ENCODE data around the gene KRTAP10-4. TPM values are rescaled to one million over a fixed set of nuclear protein-coding genes. Genes with fewer than 3 reads are reported as not detected.

The KRTAP10-4 gene
- polyA plus RNA-seq, 2 of the 4 experiments (the other 2 are of a cell fraction) = not detected

- no peak for DNase-seq (ENCODE audit: low read depth in 1 of 2, low spot score in 1 of 2)
- FAIRE-seq = no peak
- POLR2A ChIA-PET = no interaction called here
These were observed 12.4 kb downstream of the KRTAP10-4 start for GRCh38 chr21:44585892-44586291.

DNA sequence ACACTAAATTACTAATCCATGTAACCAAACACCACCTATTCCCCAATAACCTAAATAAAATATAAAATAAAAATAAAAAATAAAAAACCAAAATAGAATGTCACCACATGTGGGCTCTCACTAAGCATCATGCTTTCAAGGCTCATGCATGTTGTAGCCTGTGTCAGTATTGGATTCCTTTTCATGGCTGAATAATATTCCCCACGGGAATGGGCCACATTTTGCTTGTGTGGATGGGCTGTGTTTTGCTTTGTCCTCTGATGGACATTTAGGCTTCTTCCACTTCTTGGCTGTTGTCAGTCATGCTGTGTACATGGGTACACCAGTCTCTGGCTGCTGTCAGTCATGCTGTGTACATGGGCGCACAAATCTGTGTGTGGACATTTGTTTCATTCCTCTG lies 15.6 kb downstream of the KRTAP10-4 start:
- FAIRE-seq (no peak), DNase-seq (ENCODE audit: low read depth in 1 of 2, low spot score in 1 of 2) (no peak), ATAC-seq (no peak)
- Histone ChIP-seq H3K9me3 (no peaks in the 10 kb centered on the region), H3K4me1 (no peaks in the 10 kb centered on the region), H3K27ac (no peak overlapping the region), H3K4me2 (no peak overlapping the region), H3K4me3 (no peak overlapping the region)
- no peak for TF ChIP-seq POLR2AphosphoS2 (conservative IDR thresholded peaks at IDR 0.05; ENCODE audit: low read length)
- TF ChIP-seq, protein P1, sequence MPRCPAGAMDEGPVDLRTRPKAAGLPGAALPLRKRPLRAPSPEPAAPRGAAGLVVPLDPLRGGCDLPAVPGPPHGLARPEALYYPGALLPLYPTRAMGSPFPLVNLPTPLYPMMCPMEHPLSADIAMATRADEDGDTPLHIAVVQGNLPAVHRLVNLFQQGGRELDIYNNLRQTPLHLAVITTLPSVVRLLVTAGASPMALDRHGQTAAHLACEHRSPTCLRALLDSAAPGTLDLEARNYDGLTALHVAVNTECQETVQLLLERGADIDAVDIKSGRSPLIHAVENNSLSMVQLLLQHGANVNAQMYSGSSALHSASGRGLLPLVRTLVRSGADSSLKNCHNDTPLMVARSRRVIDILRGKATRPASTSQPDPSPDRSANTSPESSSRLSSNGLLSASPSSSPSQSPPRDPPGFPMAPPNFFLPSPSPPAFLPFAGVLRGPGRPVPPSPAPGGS (IDR thresholded peaks at IDR 0.05) = no peak
- no peak for TF ChIP-seq E2F6 (IDR thresholded peaks at IDR 0.05; ENCODE audit: borderline replicate concordance, low read depth)
- TF ChIP-seq, protein P2, sequence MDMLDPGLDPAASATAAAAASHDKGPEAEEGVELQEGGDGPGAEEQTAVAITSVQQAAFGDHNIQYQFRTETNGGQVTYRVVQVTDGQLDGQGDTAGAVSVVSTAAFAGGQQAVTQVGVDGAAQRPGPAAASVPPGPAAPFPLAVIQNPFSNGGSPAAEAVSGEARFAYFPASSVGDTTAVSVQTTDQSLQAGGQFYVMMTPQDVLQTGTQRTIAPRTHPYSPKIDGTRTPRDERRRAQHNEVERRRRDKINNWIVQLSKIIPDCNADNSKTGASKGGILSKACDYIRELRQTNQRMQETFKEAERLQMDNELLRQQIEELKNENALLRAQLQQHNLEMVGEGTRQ (IDR thresholded peaks at IDR 0.05) = no peak
- no peak for TF ChIP-seq NR3C1 (IDR thresholded peaks at IDR 0.05)
- TF ChIP-seq RNF2 (IDR thresholded peaks at IDR 0.05; ENCODE audit: borderline replicate concordance, low read depth) = no peak
- TF ChIP-seq POLR2A (IDR thresholded peaks at IDR 0.05; ENCODE audit: low read length) = no peak
- no peak for TF ChIP-seq HOXB5 (CRISPR knock-in tag; IDR thresholded peaks at IDR 0.05)
- TF ChIP-seq ZC3H11A (IDR thresholded peaks at IDR 0.05) = no peak
- 50% methylated on average over 2 of the region's 2 CpGs for WGBS (ENCODE audit: missing lambda C conversion rate)
- ChIA-PET POLR2A (no interaction called here), CTCF (no interaction called here)

More at GRCh38 chr21:44585892-44586291, 12.4 kb downstream of the KRTAP10-4 start:
- Histone ChIP-seq H3K4me2 (no peak overlapping the region), H3K4me3 (no peak overlapping the region), H3K27ac (no peak overlapping the region), H3K4me1 (no peaks in the 10 kb centered on the region), H3K9me3 (peaks cover 10% of the 10 kb centered on the region; the same call in 2 of the 3 replicates)
- WGBS (ENCODE audit: missing lambda C conversion rate) = 33% methylated on average over 3 of the region's 3 CpGs
- CTCF ChIA-PET = no interaction called here
- ATAC-seq = no peak
- TF ChIP-seq TFCP2L1 (CRISPR knock-in tag; IDR thresholded peaks at IDR 0.05) = no peak
- no peak for TF ChIP-seq ESRRA (IDR thresholded peaks at IDR 0.05; ENCODE audit: borderline replicate concordance, low read length)
- TF ChIP-seq SMC3 (IDR thresholded peaks at IDR 0.05) = no peak
- TF ChIP-seq NFE2L2 (conservative IDR thresholded peaks at IDR 0.05; ENCODE audit: low read length) = no peak
- TF ChIP-seq CTCF (IDR thresholded peaks at IDR 0.05) = no peak
- TF ChIP-seq, protein P2 (IDR thresholded peaks at IDR 0.05) = no peak
- no peak for TF ChIP-seq HEYL (CRISPR knock-in tag; IDR thresholded peaks at IDR 0.05)
- no peak for TF ChIP-seq MAZ (IDR thresholded peaks at IDR 0.05; ENCODE audit: borderline replicate concordance, low read depth, low read length)
- TF ChIP-seq FOSL2 (IDR thresholded peaks at IDR 0.05) = no peak
- no peak for TF ChIP-seq FOSL2 (CRISPR knock-in tag; IDR thresholded peaks at IDR 0.05)

DNA sequence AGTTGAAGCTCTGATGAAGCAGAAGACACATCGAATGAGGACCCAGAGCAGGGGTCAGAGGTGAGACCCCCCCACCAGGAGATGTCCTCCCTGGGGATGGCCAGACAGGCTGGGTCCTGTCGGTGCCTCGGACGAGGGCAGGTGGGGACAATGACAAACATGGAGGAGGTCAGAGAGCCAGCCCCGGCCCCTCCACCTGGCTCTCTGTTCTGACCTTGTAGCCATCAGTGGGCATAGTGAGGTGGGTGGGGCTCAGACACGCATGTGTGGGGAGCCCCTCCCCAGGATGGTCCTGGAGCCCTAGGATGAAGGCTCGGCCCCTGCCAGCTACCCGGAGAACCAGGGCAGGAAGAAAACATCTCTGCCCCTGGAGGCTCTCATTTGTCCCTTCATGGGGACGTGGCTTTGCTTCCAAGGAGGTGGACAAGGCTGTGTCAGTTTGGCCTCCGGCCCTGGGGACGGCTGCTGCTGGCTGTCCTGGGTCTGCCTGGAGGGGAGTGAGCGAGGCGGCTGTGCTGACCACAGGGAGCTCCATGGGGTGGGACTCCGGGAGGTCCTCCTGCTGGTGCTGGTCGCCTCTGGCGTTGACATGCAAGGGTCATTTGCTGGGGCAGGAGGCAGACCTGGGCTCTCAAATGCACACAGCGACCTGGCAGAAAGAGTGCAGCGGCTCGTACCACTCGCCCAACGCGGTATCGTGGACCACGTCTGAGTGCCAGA lies 16.2 kb downstream of the KRTAP10-4 start:
- DNase-seq (ENCODE audit: low read depth in 1 of 2, low spot score in 1 of 2) (no peak), ATAC-seq (no peak), FAIRE-seq (no peak)
- 61% methylated on average over 15 of the region's 24 CpGs for WGBS (ENCODE audit: missing lambda C conversion rate)
- Histone ChIP-seq H3K9me3 (no peaks in the 10 kb centered on the region), H3K4me2 (no peak overlapping the region), H3K4me3 (no peak overlapping the region), H3K27ac (no peak overlapping the region), H3K4me1 (no peaks in the 10 kb centered on the region)
- CTCF ChIA-PET = no interaction called here
- POLR2A ChIA-PET = no interaction called here
- TF ChIP-seq MAZ (IDR thresholded peaks at IDR 0.05; ENCODE audit: borderline replicate concordance, low read depth, low read length) (no peak), NPAS2 (CRISPR knock-in tag; IDR thresholded peaks at IDR 0.05; ENCODE audit: borderline replicate concordance) (no peak), BHLHE40 (IDR thresholded peaks at IDR 0.05; ENCODE audit: low read depth, low read length) (no peak), KDM5A (IDR thresholded peaks at IDR 0.05) (no peak), HEYL (CRISPR knock-in tag; IDR thresholded peaks at IDR 0.05) (no peak), RARB (CRISPR knock-in tag; IDR thresholded peaks at IDR 0.05) (no peak)

Data from A549 (cell line).